ENCODE data around the gene KRTAP4-2.
"Not testable (repeated sequence)": the region's sequence is repeated elsewhere in the genome, so short reads cannot be mapped to it uniquely, and the experiment has no call there.

The KRTAP4-2 gene

GRCh38 chr17:41211845-41212466, 33.9 kb upstream of the KRTAP4-2 start:
- H3K27me3 ChIP-seq (ENCODE audit: insufficient read depth, low read depth, severe bottlenecking), result peaks cover 99% of the 10 kb centered on the region
- no peaks in the 10 kb centered on the region for H3K36me3 ChIP-seq
- no peak overlapping the region for H3K27ac ChIP-seq
- H3K4me3 ChIP-seq (ENCODE audit: low read depth, low read length), result no peak overlapping the region
- H3K9me3 ChIP-seq (ENCODE audit: severe bottlenecking), result peaks cover 11% of the 10 kb centered on the region
- TF ChIP-seq, protein P1, sequence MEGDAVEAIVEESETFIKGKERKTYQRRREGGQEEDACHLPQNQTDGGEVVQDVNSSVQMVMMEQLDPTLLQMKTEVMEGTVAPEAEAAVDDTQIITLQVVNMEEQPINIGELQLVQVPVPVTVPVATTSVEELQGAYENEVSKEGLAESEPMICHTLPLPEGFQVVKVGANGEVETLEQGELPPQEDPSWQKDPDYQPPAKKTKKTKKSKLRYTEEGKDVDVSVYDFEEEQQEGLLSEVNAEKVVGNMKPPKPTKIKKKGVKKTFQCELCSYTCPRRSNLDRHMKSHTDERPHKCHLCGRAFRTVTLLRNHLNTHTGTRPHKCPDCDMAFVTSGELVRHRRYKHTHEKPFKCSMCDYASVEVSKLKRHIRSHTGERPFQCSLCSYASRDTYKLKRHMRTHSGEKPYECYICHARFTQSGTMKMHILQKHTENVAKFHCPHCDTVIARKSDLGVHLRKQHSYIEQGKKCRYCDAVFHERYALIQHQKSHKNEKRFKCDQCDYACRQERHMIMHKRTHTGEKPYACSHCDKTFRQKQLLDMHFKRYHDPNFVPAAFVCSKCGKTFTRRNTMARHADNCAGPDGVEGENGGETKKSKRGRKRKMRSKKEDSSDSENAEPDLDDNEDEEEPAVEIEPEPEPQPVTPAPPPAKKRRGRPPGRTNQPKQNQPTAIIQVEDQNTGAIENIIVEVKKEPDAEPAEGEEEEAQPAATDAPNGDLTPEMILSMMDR (IDR thresholded peaks at IDR 0.05; ENCODE audit: low read depth, low read length), result no peak
- no peak for DNase-seq

GRCh38 chr17:41199421-41200078, 21.5 kb upstream of the KRTAP4-2 start:
- TF ChIP-seq, protein P1 (IDR thresholded peaks at IDR 0.05; ENCODE audit: low read depth, low read length), result no peak
- H3K4me3 ChIP-seq (ENCODE audit: low read depth, low read length), result no peak overlapping the region
- no peak overlapping the region for H3K27ac ChIP-seq
- no peaks in the 10 kb centered on the region for H3K36me3 ChIP-seq
- no peak for DNase-seq
- peaks cover 15% of the 10 kb centered on the region for H3K9me3 ChIP-seq (ENCODE audit: severe bottlenecking)
- peaks cover 47% of the 10 kb centered on the region for H3K27me3 ChIP-seq (ENCODE audit: insufficient read depth, low read depth, severe bottlenecking)

- peaks cover 66% of the 10 kb centered on the region for H3K27me3 ChIP-seq (ENCODE audit: insufficient read depth, low read depth, severe bottlenecking)
- TF ChIP-seq, protein P1 (IDR thresholded peaks at IDR 0.05; ENCODE audit: low read depth, low read length), result no peak
- H3K36me3 ChIP-seq, result no peaks in the 10 kb centered on the region
- no peak overlapping the region for H3K27ac ChIP-seq
- peaks cover 15% of the 10 kb centered on the region for H3K9me3 ChIP-seq (ENCODE audit: severe bottlenecking)
- no peak overlapping the region for H3K4me3 ChIP-seq (ENCODE audit: low read depth, low read length)
- DNase-seq, result no peak
Measured at GRCh38 chr17:41196068-41196467, 18.0 kb upstream of the KRTAP4-2 start.

DNA sequence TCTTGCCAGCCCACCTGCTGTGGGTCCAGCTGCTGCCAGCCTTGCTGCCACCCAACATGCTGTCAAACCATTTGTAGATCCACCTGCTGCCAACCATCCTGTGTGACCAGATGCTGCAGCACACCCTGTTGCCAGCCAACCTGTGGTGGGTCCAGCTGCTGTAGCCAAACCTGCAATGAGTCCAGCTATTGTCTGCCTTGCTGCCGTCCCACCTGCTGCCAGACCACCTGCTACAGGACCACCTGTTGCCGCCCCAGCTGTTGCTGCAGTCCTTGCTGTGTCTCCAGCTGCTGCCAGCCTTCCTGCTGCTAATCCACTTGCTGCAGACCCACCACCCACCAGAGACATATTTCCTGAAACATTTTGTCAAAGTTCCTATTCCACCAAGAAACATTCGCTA, 12.3 kb upstream of the KRTAP4-2 start:
- TF ChIP-seq, protein P1 (IDR thresholded peaks at IDR 0.05; ENCODE audit: low read depth, low read length), result no peak

DNA sequence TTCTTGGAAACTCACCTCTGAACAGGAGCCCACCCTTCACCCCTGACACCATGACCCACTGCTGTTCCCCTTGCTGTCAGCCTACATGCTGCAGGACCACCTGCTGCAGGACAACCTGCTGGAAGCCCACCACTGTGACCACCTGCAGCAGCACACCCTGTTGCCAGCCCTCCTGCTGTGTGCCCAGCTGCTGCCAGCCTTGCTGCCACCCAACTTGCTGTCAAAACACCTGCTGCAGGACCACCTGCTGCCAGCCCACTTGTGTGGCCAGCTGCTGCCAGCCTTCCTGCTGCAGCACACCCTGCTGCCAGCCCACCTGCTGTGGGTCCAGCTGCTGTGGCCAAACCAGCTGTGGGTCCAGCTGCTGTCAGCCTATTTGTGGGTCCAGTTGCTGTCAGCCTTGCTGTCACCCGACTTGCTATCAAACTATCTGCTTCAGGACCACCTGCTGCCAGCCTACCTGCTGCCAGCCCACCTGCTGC, 11.9 kb upstream of the KRTAP4-2 start, which contains the start of gene KRTAP9-1:
KRTAP9-1 (plus strand) TSS at position 51 of the 482 bp plus-strand sequence; CDS start at position 51, 0 bp downstream.
- not testable (repeated sequence) for H3K36me3 ChIP-seq; H3K27ac ChIP-seq; DNase-seq; H3K9me3 ChIP-seq (ENCODE audit: severe bottlenecking); H3K4me3 ChIP-seq (ENCODE audit: low read depth, low read length)
- H3K27me3 ChIP-seq (ENCODE audit: insufficient read depth, low read depth, severe bottlenecking), result peaks cover 77% of the 10 kb centered on the region

More for the DNA sequence above, 12.3 kb upstream of the KRTAP4-2 start:
- Histone ChIP-seq H3K4me3 (ENCODE audit: low read depth, low read length) (no peak overlapping the region), H3K9me3 (ENCODE audit: severe bottlenecking) (peaks cover 6% of the 10 kb centered on the region), H3K36me3 (no peaks in the 10 kb centered on the region), H3K27ac (no peak overlapping the region), H3K27me3 (ENCODE audit: insufficient read depth, low read depth, severe bottlenecking) (peaks cover 78% of the 10 kb centered on the region)
- DNase-seq, result no peak

DNA sequence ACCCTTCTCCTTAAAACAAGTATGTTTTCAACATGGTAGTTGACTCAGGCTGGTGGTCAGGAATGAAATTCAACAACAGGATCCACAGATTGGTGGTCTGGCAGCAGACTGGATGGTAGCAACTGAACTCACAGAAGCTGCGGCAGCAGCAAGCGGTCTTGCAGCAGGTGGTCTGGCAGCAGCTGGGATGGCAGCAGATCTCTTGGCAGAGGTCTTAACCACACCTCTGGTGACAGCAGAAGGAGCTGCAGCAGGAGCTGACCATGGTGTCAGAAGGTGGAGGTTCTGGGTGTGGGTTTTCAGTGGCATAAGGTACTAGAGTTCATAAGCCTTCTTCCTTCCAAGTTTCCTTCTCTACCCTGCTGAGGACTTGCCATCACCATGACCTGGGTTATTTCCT, 8.9 kb upstream of the KRTAP4-2 start:
- Histone ChIP-seq H3K4me3 (ENCODE audit: low read depth, low read length) (no peak overlapping the region), H3K36me3 (no peaks in the 10 kb centered on the region), H3K27ac (no peak overlapping the region), H3K9me3 (ENCODE audit: severe bottlenecking) (no peaks in the 10 kb centered on the region), H3K27me3 (ENCODE audit: insufficient read depth, low read depth, severe bottlenecking) (peaks cover 88% of the 10 kb centered on the region)
- no peak for DNase-seq
- TF ChIP-seq, protein P1 (IDR thresholded peaks at IDR 0.05; ENCODE audit: low read depth, low read length), result no peak
